PC-3 (cell line): ENCODE measurements around the gene TPO.

Experiments used
- CTCF ChIP-seq: fragments of 300-600 bp; sonication (generic); conservative IDR thresholded peaks from 2 replicates; pipeline ENCODE4 v1.5.1; 2017; ENCODE audit warnings: antibody characterized with exemption, low read depth, mild to moderate bottlenecking, low read length
- EZH2 ChIP-seq: fragments of 300-600 bp; sonication (generic); IDR thresholded peaks from one replicate; pipeline ENCODE4 v1.6.1; 2017; ENCODE audit warnings: antibody characterized with exemption, mild to moderate bottlenecking, low read length; ENCODE audit not compliant: unreplicated experiment
- EZH2phosphoT487 ChIP-seq: fragments of 300-600 bp; sonication (generic); IDR thresholded peaks from 2 replicates; pipeline ENCODE4 v1.6.1; 2018; ENCODE audit warnings: mild to moderate bottlenecking, antibody characterized with exemption, low read length, borderline replicate concordance

GRCh38 chr2:1462994-1463393, 49.7 kb downstream of the TPO start:
- TF ChIP-seq CTCF (no peak), EZH2phosphoT487 (no peak), EZH2 (no peak)
